A549 (cell line): ENCODE data around the gene FBXO15. TPM values are rescaled to one million over a fixed set of nuclear protein-coding genes. Genes with fewer than 3 reads are reported as not detected.

Source experiments
- ATAC-seq, 2 experiments: fragments of 200-7000 bp in 1 of 2; fragments of >200 bp in 1 of 2; cut with Nextera tagmentation in 1 of 2; cut with Tn5 transposase in 1 of 2; 3 replicates each; pipeline versions ENCODE4 v1.8.0 to v1.9.1; 2018 to 2020; ENCODE audit warnings: mild to moderate bottlenecking in 1 of 2, moderate library complexity in 1 of 2
- CTCF ChIA-PET: fragments of 300-600 bp; sonication (Branson Sonifier 250); formaldehyde crosslinking; extraction: SDS; loops from one replicate; lab custom pipeline; 2021; ENCODE audit warnings: antibody characterized with exemption, inconsistent platforms; lab: Yijun Ruan, JAX
- POLR2A ChIA-PET: fragments of 350-600 bp; formaldehyde crosslinking; extraction: SDS; loops from one replicate; lab custom pipeline; 2021; ENCODE audit warnings: antibody characterized with exemption, inconsistent platforms; lab: Yijun Ruan, JAX
- DNase-seq, 2 experiments: peaks; one replicate each; pipeline versions ENCODE4 v3.0.0 to v3.0.0-alpha.2; 2011 to 2016; ENCODE audit warnings: low read depth in 1 of 2, low spot score in 1 of 2
- FAIRE-seq: peaks from 2 replicates; lab custom pipeline; 2011; peaks lifted over from hg19 to GRCh38; lab: Jason Lieb, UNC
- H3K27ac ChIP-seq, 2 experiments: fragments of >200 bp; sonication (Bioruptor Twin); formaldehyde crosslinking; 3 replicates each; pipeline ENCODE4 v1.5.1; 2016 to 2017
- H3K4me1 ChIP-seq: fragments of >200 bp; sonication (Bioruptor Twin); formaldehyde crosslinking; 3 replicates; pipeline ENCODE4 v1.6.1; 2016
- H3K4me2 ChIP-seq: fragments of >200 bp; sonication (Bioruptor Twin); formaldehyde crosslinking; 3 replicates; pipeline ENCODE4 v1.6.1; 2016
- H3K4me3 ChIP-seq: fragments of >200 bp; sonication (Bioruptor Twin); formaldehyde crosslinking; 3 replicates; pipeline ENCODE4 v1.5.1; 2016
- H3K9me3 ChIP-seq: fragments of >200 bp; sonication (Bioruptor Twin); formaldehyde crosslinking; 3 replicates; pipeline ENCODE4 v1.6.1; 2016
- HDAC2 ChIP-seq: fragments of 200-600 bp; sonication (generic); IDR thresholded peaks from 2 replicates; pipeline ENCODE4 v1.6.1; 2016
- KDM1A ChIP-seq: fragments of 200-600 bp; sonication (generic); IDR thresholded peaks from 2 replicates; pipeline ENCODE4 v1.6.1; 2016; ENCODE audit warnings: low read depth, mild to moderate bottlenecking
- KDM5A ChIP-seq: fragments of 200-600 bp; sonication (generic); IDR thresholded peaks from 2 replicates; pipeline ENCODE4 v1.6.1; 2016; ENCODE audit warnings: antibody characterized with exemption, mild to moderate bottlenecking
- polyA plus RNA-seq, 4 experiments: library from polyadenylated mRNA; depleted of rRNA in 3 of 4; stranded (reverse); fragments of >200 nt; fragmentation: RNase III in 1 of 4; extraction: RNeasy Plus Mini Kit Qiagen cat#74134 plus additional on column Dnase treatment in 1 of 4; gene quantifications; 2 replicates in 3 of 4; 3 replicates in 1 of 4; pipeline ENCODE4 v1.2.3, GENCODE V29; 2011 to 2017
- TF ChIP-seq, protein P1 (sequence below): fragments of >200 bp; sonication (Bioruptor Twin); formaldehyde crosslinking; IDR thresholded peaks from 2 replicates; pipeline ENCODE4 v1.6.1; 2016
- TF ChIP-seq, protein P2 (sequence below): fragments of >200 bp; sonication (Bioruptor Twin); formaldehyde crosslinking; IDR thresholded peaks from 3 replicates; pipeline ENCODE4 v1.5.1; 2016

Gene FBXO15
- polyA plus RNA-seq, 2 of the 4 experiments (the other 2 are of a cell fraction): 1.3 to 2.3 TPM

DNA sequence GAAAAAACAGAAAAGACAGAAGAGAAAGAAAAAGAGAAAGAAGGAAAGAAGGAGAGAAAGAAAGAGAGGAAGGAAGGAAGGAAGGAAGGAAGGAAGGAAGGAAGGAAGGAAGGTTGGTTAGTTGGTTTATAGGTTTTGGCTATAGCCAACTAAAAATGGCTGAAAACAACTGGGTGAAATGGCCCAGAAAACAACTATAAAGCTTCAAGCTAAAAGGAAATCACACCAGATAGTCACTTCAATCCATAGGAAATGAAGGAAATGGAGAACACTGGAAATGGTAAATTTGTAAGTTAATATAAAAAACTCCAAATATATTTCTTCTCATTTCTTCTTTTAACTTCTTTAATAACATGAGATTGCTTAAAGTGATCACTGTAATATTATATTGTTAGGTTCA, 118.5 kb downstream of the FBXO15 start:
- no peak overlapping the region for H3K4me2 ChIP-seq
- ATAC-seq: no peak
- DNase-seq: no peak
- no peak for FAIRE-seq
- no peaks in the 10 kb centered on the region for H3K4me1 ChIP-seq
- H3K9me3 ChIP-seq: no peaks in the 10 kb centered on the region
- TF ChIP-seq, protein P1, sequence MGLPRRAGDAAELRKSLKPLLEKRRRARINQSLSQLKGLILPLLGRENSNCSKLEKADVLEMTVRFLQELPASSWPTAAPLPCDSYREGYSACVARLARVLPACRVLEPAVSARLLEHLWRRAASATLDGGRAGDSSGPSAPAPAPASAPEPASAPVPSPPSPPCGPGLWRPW: no peak
- TF ChIP-seq KDM5A (no peak), KDM1A (no peak), HDAC2 (no peak)
- TF ChIP-seq, protein P2, sequence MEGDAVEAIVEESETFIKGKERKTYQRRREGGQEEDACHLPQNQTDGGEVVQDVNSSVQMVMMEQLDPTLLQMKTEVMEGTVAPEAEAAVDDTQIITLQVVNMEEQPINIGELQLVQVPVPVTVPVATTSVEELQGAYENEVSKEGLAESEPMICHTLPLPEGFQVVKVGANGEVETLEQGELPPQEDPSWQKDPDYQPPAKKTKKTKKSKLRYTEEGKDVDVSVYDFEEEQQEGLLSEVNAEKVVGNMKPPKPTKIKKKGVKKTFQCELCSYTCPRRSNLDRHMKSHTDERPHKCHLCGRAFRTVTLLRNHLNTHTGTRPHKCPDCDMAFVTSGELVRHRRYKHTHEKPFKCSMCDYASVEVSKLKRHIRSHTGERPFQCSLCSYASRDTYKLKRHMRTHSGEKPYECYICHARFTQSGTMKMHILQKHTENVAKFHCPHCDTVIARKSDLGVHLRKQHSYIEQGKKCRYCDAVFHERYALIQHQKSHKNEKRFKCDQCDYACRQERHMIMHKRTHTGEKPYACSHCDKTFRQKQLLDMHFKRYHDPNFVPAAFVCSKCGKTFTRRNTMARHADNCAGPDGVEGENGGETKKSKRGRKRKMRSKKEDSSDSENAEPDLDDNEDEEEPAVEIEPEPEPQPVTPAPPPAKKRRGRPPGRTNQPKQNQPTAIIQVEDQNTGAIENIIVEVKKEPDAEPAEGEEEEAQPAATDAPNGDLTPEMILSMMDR: no peak
- ChIA-PET POLR2A (no interaction called here), CTCF (no interaction called here)
- H3K4me3 ChIP-seq: no peak overlapping the region
- no peak overlapping the region for H3K27ac ChIP-seq

Other genes starting within 250 kb of the FBXO15 start
- gene TIMM21, start 689 bp upstream of the FBXO15 start, polyA plus RNA-seq (2011; rRNA removed): 56.4 and 64.6 TPM in 2 replicates
- 52.3 to 64.1 TPM (median 61.4 TPM) in 3 replicates for gene TIMM21, start 689 bp upstream of the FBXO15 start, polyA plus RNA-seq (2017; fragmentation: RNase III; extraction: RNeasy Plus Mini Kit Qiagen cat#74134 plus additional on column Dnase treatment)
- 132 and 134 TPM in 2 replicates for gene CYB5A, start 144.1 kb upstream of the FBXO15 start, polyA plus RNA-seq (2011; rRNA removed)
- gene CYB5A, start 144.1 kb upstream of the FBXO15 start, polyA plus RNA-seq (2017; fragmentation: RNase III; extraction: RNeasy Plus Mini Kit Qiagen cat#74134 plus additional on column Dnase treatment): 227 to 287 TPM (median 267 TPM) in 3 replicates
- not detected in 2 replicates for gene C18orf63, start 168.0 kb upstream of the FBXO15 start, polyA plus RNA-seq (2011; rRNA removed)
- not detected in 3 replicates for gene C18orf63, start 168.0 kb upstream of the FBXO15 start, polyA plus RNA-seq (2017; fragmentation: RNase III; extraction: RNeasy Plus Mini Kit Qiagen cat#74134 plus additional on column Dnase treatment)